GM12872 (cell line): ENCODE results near the gene DHRS9.

Experiments used
- CTCF ChIP-seq: IDR thresholded peaks from 3 replicates; pipeline ENCODE4 v1.5.1; 2011; ENCODE audit warnings: low read depth, mild to moderate bottlenecking, low read length, moderate library complexity; ENCODE audit not compliant: insufficient read depth

The DHRS9 gene

GRCh38 chr2:169141713-169142352 is 72.5 kb downstream of the DHRS9 start:
- TF ChIP-seq CTCF: peak; percentile 96

- TF ChIP-seq CTCF: no peak
These were observed 74.6 kb downstream of the DHRS9 start for GRCh38 chr2:169143998-169144397.
